CD14-positive monocyte (primary cell): Measurements from ENCODE around the gene PAPSS2. TPM values are rescaled to one million over a fixed set of nuclear protein-coding genes. Genes with fewer than 3 reads are reported as not detected.

ENCODE experiments used
- DNase-seq, 3 donors: peaks; one replicate each; pipeline ENCODE4 v3.0.0-alpha.2; 2011 to 2022
- H2AFZ ChIP-seq: 2 replicates; pipeline ENCODE4 v1.6.0; 2012; ENCODE audit warnings: mild to moderate bottlenecking, low read depth, low read length, inconsistent platforms; ENCODE audit not compliant: insufficient read depth, poor library complexity, severe bottlenecking
- H3K27ac ChIP-seq, 2 donors: 1 replicate in 1 of 2; 2 replicates in 1 of 2; pipeline ENCODE4 v1.5.1; 2012 to 2013; ENCODE audit warnings: low read length in 2 of 2, control low read depth in 1 of 2, inconsistent platforms in 1 of 2, low read depth in 1 of 2, mild to moderate bottlenecking in 1 of 2
- H3K27me3 ChIP-seq, 2 donors: one replicate each; pipeline versions ENCODE4 v1.6.0 to v1.6.1; 2011 to 2013; ENCODE audit warnings: low read length in 2 of 2; ENCODE audit not compliant: control insufficient read depth in 2 of 2, insufficient read depth in 2 of 2
- H3K36me3 ChIP-seq, 2 donors: replicated peaks in 1 of 2; 1 replicate in 1 of 2; 2 replicates in 1 of 2; pipeline versions ENCODE4 v1.5.1 to v1.6.1; 2012 to 2013; ENCODE audit warnings: low read length in 2 of 2, control low read depth in 1 of 2, inconsistent platforms in 1 of 2, mild to moderate bottlenecking in 1 of 2; ENCODE audit not compliant: insufficient read depth in 2 of 2, control insufficient read depth in 1 of 2
- H3K4me1 ChIP-seq, 2 donors: 1 replicate in 1 of 2; 2 replicates in 1 of 2; pipeline versions ENCODE4 v1.5.1 to v1.6.1; 2012 to 2013; ENCODE audit warnings: low read length in 2 of 2, control low read depth in 1 of 2, inconsistent platforms in 1 of 2, mild to moderate bottlenecking in 1 of 2, moderate library complexity in 1 of 2; ENCODE audit not compliant: insufficient read depth in 2 of 2, control insufficient read depth in 1 of 2
- H3K4me2 ChIP-seq: replicated peaks from 2 replicates; pipeline ENCODE3; 2012; ENCODE audit warnings: low read length, moderate library complexity, mild to moderate bottlenecking; ENCODE audit not compliant: poor library complexity, severe bottlenecking; ENCODE audit errors: extremely low read depth
- H3K4me3 ChIP-seq, 3 experiments: fragments of 200-600 bp in 1 of 3; sonication (generic) in 1 of 3; replicated peaks in 1 of 3; 1 replicate in 2 of 3; 2 replicates in 1 of 3; pipeline ENCODE4 v1.5.1; 2011 to 2013; ENCODE audit warnings: low read length in 3 of 3, mild to moderate bottlenecking in 3 of 3, control low read depth in 2 of 3, low read depth in 2 of 3, inconsistent platforms in 1 of 3, moderate library complexity in 1 of 3
- H3K79me2 ChIP-seq: 2 replicates; pipeline ENCODE4 v1.6.0; 2012; ENCODE audit warnings: mild to moderate bottlenecking, control low read depth, inconsistent platforms, low read length, moderate library complexity; ENCODE audit not compliant: insufficient read depth
- H3K9ac ChIP-seq: 2 replicates; pipeline ENCODE4 v1.6.0; 2017; ENCODE audit warnings: low read length, mild to moderate bottlenecking; ENCODE audit not compliant: insufficient read depth, poor library complexity, severe bottlenecking
- H3K9me3 ChIP-seq, 2 donors: replicated peaks in 1 of 2; 1 replicate in 1 of 2; 2 replicates in 1 of 2; pipeline versions ENCODE4 v1.5.1 to v1.6.1; 2012 to 2013; ENCODE audit warnings: low read length in 2 of 2, control low read depth in 1 of 2; ENCODE audit not compliant: control insufficient read depth in 1 of 2, insufficient read depth in 1 of 2
- H4K20me1 ChIP-seq: 2 replicates; pipeline ENCODE4 v1.6.0; 2012; ENCODE audit warnings: mild to moderate bottlenecking, low read length, control low read depth, moderate library complexity; ENCODE audit not compliant: insufficient read depth
- H3K27ac Mint-ChIP-seq, 7 donors: one replicate each; pipeline ENCODE4 v1.8.0; 2020; ENCODE audit warnings: mild to moderate bottlenecking in 7 of 7, mixed read lengths in 7 of 7, moderate library complexity in 6 of 7, inconsistent platforms in 2 of 7
- H3K27me3 Mint-ChIP-seq, 3 donors: one replicate each; pipeline ENCODE4 v1.8.0; 2021 to 2022; ENCODE audit warnings: low read depth in 3 of 3, mild to moderate bottlenecking in 3 of 3, mixed read lengths in 3 of 3, moderate library complexity in 3 of 3, inconsistent platforms in 1 of 3
- H3K36me3 Mint-ChIP-seq, 2 donors: one replicate each; pipeline ENCODE4 v1.8.0; 2020; ENCODE audit warnings: mixed read lengths in 2 of 2, inconsistent platforms in 1 of 2, mild to moderate bottlenecking in 1 of 2
- H3K4me1 Mint-ChIP-seq: one replicate; pipeline ENCODE4 v1.8.0; 2020; ENCODE audit warnings: mild to moderate bottlenecking, mixed read lengths
- H3K4me3 Mint-ChIP-seq, 2 donors: one replicate each; pipeline ENCODE4 v1.8.0; 2020; ENCODE audit warnings: mild to moderate bottlenecking in 2 of 2, mixed read lengths in 2 of 2, moderate library complexity in 1 of 2
- H3K9me3 Mint-ChIP-seq, 7 donors: one replicate each; pipeline ENCODE4 v1.8.0; 2020 to 2022; ENCODE audit warnings: mixed read lengths in 7 of 7, mild to moderate bottlenecking in 6 of 7, moderate library complexity in 6 of 7, inconsistent platforms in 2 of 7
- WGBS: methylation state at CpG from one replicate; pipeline ENCODE4 v1.1.5; 2013; ENCODE audit warnings: missing lambda C conversion rate; ENCODE audit not compliant: insufficient coverage; 5-methylcytosine and 5-hydroxymethylcytosine counted together
- intact Hi-C, 2 donors: fragments of 100-400 bp; cut with micrococcal nuclease; formaldehyde crosslinking; loops; one replicate each; pipeline versions ENCODE4 v1.15.0 to v1.15.1; 2023
- polyA plus RNA-seq, 3 donors: library from polyadenylated mRNA; depleted of rRNA in 1 of 3; unstranded in 2 of 3; stranded (reverse) in 1 of 3; fragments of 300-500 nt in 2 of 3; fragments of >200 nt in 1 of 3; fragmentation: Illumina TruSeq in 2 of 3; gene quantifications; 1 replicate in 2 of 3; 2 replicates in 1 of 3; pipeline ENCODE4 v1.2.3, GENCODE V29; 2012 to 2021
- TF ChIP-seq, protein P1 (sequence below): fragments of 200-600 bp; IDR thresholded peaks from one replicate; pipeline ENCODE4 v1.8.0; 2022; ENCODE audit warnings: antibody characterized with exemption, mild to moderate bottlenecking

The PAPSS2 gene
- polyA plus RNA-seq, 3 donors = 3.5 to 6.5 (median 6.2) TPM

DNA sequence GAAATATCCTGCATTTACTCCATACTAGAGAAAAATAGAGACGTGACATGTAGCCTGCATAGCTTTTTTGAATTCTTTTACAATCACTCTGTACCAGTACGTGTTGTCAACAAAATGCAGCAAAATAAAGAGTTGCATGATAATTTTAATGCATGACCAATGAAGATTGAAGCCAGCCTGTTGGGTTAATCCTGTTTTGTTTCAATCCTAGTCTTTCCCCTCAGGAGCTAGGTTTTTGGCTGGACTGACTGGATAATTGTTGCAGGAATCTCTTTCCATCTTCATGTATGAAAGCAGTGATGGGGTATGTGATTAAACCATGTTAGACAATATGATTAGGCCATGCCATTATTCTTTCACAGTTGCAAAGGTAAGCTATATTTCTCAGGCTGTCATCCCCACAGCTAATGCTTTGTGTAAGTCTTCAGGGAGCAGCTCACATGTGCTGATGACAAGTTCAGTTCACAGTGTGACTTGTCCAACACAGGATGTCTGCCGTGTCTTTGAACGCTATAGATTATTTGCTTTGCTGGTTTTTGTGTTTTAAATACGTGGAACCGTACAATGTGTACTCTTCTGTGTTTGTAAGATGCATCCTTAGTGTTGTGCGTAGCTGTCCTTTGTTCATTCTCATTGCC is 24.4 kb downstream of the PAPSS2 start:
- Histone ChIP-seq H3K79me2 (no peaks in the 10 kb centered on the region), H3K4me1 (no peaks in the 10 kb centered on the region), H3K9ac (no peak overlapping the region), H3K4me2 (no peak overlapping the region), H2AFZ (no peak overlapping the region), H4K20me1 (no peaks in the 10 kb centered on the region), H3K9me3 (no peaks in the 10 kb centered on the region), H3K27ac (no peak overlapping the region), H3K4me3 (no peak overlapping the region), H3K27me3 (no peaks in the 10 kb centered on the region), H3K36me3 (no peaks in the 10 kb centered on the region)
- H3K4me3 Mint-ChIP-seq = no peak overlapping the region
- intact Hi-C loops = no loop called here
- no peaks in the 10 kb centered on the region for H3K9me3 Mint-ChIP-seq
- H3K4me1 Mint-ChIP-seq = no peaks in the 10 kb centered on the region
- no peak for DNase-seq
- 100% methylated on average over 1 of the region's 7 CpGs for WGBS
- no peaks in the 10 kb centered on the region for H3K36me3 Mint-ChIP-seq
- H3K27ac Mint-ChIP-seq = no peak overlapping the region
- TF ChIP-seq, protein P1, sequence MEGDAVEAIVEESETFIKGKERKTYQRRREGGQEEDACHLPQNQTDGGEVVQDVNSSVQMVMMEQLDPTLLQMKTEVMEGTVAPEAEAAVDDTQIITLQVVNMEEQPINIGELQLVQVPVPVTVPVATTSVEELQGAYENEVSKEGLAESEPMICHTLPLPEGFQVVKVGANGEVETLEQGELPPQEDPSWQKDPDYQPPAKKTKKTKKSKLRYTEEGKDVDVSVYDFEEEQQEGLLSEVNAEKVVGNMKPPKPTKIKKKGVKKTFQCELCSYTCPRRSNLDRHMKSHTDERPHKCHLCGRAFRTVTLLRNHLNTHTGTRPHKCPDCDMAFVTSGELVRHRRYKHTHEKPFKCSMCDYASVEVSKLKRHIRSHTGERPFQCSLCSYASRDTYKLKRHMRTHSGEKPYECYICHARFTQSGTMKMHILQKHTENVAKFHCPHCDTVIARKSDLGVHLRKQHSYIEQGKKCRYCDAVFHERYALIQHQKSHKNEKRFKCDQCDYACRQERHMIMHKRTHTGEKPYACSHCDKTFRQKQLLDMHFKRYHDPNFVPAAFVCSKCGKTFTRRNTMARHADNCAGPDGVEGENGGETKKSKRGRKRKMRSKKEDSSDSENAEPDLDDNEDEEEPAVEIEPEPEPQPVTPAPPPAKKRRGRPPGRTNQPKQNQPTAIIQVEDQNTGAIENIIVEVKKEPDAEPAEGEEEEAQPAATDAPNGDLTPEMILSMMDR = no peak
- peaks cover 0 to 1% (median under 1%) of the 10 kb centered on the region in 3 donors for H3K27me3 Mint-ChIP-seq

DNA sequence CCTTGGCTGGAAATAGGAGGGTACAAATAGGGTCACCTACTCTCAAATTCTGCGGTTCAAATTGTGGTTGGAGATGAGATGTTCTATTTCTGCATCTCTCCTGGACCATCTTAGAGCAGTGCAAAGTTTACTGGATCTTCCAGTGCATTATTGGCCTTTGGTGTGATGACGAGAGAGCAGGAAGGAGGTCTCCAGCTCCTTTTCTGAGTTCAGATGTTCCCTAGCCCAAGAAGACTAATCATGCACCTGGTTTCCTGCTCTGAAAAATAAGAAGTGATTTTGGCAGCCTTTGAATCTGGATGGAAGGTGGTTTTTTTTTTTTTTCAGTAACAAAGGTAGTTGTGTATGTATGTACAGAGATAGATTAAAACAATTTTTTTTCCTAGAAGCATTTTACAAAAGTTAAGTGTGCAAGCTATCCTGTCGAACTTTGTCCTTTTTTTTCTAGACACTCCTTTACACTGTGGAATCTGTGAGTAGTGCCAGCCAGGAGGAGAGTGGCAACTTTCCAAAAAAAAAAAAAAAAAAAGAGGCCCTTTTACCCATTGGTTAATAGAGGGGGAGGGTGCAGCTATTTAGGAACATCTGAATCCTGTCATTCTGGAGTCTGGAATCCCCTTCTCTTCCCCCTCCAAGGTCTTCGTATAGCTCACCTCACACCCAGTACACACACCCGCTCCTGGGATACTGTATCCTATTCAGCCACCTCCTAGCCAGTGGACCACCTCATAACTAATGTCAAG is 26.3 kb downstream of the PAPSS2 start:
- H3K36me3 Mint-ChIP-seq = no peaks in the 10 kb centered on the region
- H3K79me2 ChIP-seq = no peaks in the 10 kb centered on the region

More for the DNA sequence above, 26.3 kb downstream of the PAPSS2 start:
- no peak overlapping the region for H3K4me3 Mint-ChIP-seq
- peaks cover 0 to 1% (median 0%) of the 10 kb centered on the region in 3 donors for H3K27me3 Mint-ChIP-seq
- DNase-seq = no peak
- no peak overlapping the region for H3K9ac ChIP-seq
- H2AFZ ChIP-seq = no peak overlapping the region
- H3K36me3 ChIP-seq = no peaks in the 10 kb centered on the region
- H3K27ac Mint-ChIP-seq = no peak overlapping the region
- H3K4me1 Mint-ChIP-seq = no peaks in the 10 kb centered on the region
- intact Hi-C loops = no loop called here
- no peak overlapping the region for H3K4me3 ChIP-seq
- H4K20me1 ChIP-seq = no peaks in the 10 kb centered on the region
- H3K4me1 ChIP-seq = no peaks in the 10 kb centered on the region
- TF ChIP-seq, protein P1 = no peak
- H3K9me3 Mint-ChIP-seq = no peaks in the 10 kb centered on the region
- no peak overlapping the region for H3K27ac ChIP-seq
- WGBS = 89% methylated on average over 1 of the region's 5 CpGs
- H3K9me3 ChIP-seq = no peaks in the 10 kb centered on the region
- no peaks in the 10 kb centered on the region for H3K27me3 ChIP-seq
- no peak overlapping the region for H3K4me2 ChIP-seq
